NCI-H2196 (cell line): ENCODE results near the gene ALDH9A1.
"Not testable (repeated sequence)": the region's sequence is repeated elsewhere in the genome, so short reads cannot be mapped to it uniquely, and the experiment has no call there.

ENCODE experiments used
- DNase-seq: peaks from one replicate; lab custom pipeline; 2025; ENCODE audit not compliant: unreplicated experiment; lab: John Stamatoyannopoulos, UW

Gene ALDH9A1

GRCh38 chr1:165688046-165688445, 10.3 kb downstream of the ALDH9A1 start:
- DNase-seq = no peak

- no peak for DNase-seq
These were observed 11.4 kb downstream of the ALDH9A1 start for GRCh38 chr1:165686971-165687433.

GRCh38 chr1:165686121-165686970, 12.0 kb downstream of the ALDH9A1 start:
- DNase-seq = no peak

- no peak for DNase-seq
These were observed 14.4 kb downstream of the ALDH9A1 start for GRCh38 chr1:165683848-165684485.

- DNase-seq = not testable (repeated sequence)
These were observed 17.6 kb downstream of the ALDH9A1 start for GRCh38 chr1:165680773-165681172.

- no peak for DNase-seq
These were observed 18.1 kb downstream of the ALDH9A1 start for GRCh38 chr1:165680303-165680702.

GRCh38 chr1:165679282-165680036, 18.9 kb downstream of the ALDH9A1 start:
- DNase-seq = no peak

- DNase-seq = no peak
These were observed 19.9 kb downstream of the ALDH9A1 start for GRCh38 chr1:165678509-165678908.

GRCh38 chr1:165675794-165676193, 22.6 kb downstream of the ALDH9A1 start:
- no peak for DNase-seq

- DNase-seq = no peak
These were observed 23.8 kb downstream of the ALDH9A1 start for GRCh38 chr1:165674599-165674998.

GRCh38 chr1:165671526-165671925, 26.8 kb downstream of the ALDH9A1 start:
- DNase-seq = no peak

GRCh38 chr1:165668184-165668583, 30.2 kb downstream of the ALDH9A1 start:
- no peak for DNase-seq

- no peak for DNase-seq
These were observed 32.1 kb downstream of the ALDH9A1 start for GRCh38 chr1:165666152-165666825.

GRCh38 chr1:165662186-165662585, 36.2 kb downstream of the ALDH9A1 start:
- DNase-seq = no peak

GRCh38 chr1:165661703-165662102, 36.7 kb downstream of the ALDH9A1 start:
- no peak for DNase-seq

GRCh38 chr1:165659581-165659895, 38.8 kb downstream of the ALDH9A1 start:
- no peak for DNase-seq

GRCh38 chr1:165658766-165659580, 39.4 kb downstream of the ALDH9A1 start:
- DNase-seq = not testable (repeated sequence)

- no peak for DNase-seq
These were observed 47.3 kb downstream of the ALDH9A1 start for GRCh38 chr1:165650981-165651625.

- DNase-seq = no peak
These were observed 49.3 kb downstream of the ALDH9A1 start for GRCh38 chr1:165648919-165649572.
